PC-3 (cell line): Measurements from ENCODE around the gene SSC5D. TPM values are rescaled to one million over a fixed set of nuclear protein-coding genes. Genes with fewer than 3 reads are reported as not detected.

Experiments used
- ATAC-seq: fragments of 200-7000 bp; cut with Tn5 transposase; 2 replicates; pipeline ENCODE4 v1.9.1; 2020; ENCODE audit warnings: mild to moderate bottlenecking, moderate library complexity
- BruUV-seq: library from RNA; stranded (reverse); fragments of 400-500 nt; replicated peaks from 2 replicates; lab custom pipeline; 2021; lab: Mats Ljungman, UMichigan
- CTCF ChIA-PET: fragments of 300-600 bp; sonication (Branson Sonifier 250); formaldehyde crosslinking; loops from one replicate; lab custom pipeline; 2022; ENCODE audit warnings: antibody characterized with exemption; lab: Charles Lee
- POLR2A ChIA-PET: fragments of 300-600 bp; sonication (Branson Sonifier 250); formaldehyde crosslinking; loops from one replicate; lab custom pipeline; 2022; ENCODE audit warnings: antibody characterized with exemption; ENCODE audit not compliant: unreplicated experiment; lab: Charles Lee
- DNase-seq: peaks from one replicate; pipeline ENCODE4 v3.0.0-alpha.2; 2015
- H2AFZ ChIP-seq: fragments of 300-600 bp; sonication (generic); 2 replicates; pipeline ENCODE4 v1.6.0; 2016; ENCODE audit warnings: antibody characterized with exemption, low read length
- H3F3A ChIP-seq: fragments of 300-600 bp; sonication (generic); one replicate; pipeline ENCODE4 v1.6.0; 2017; ENCODE audit warnings: antibody characterized with exemption, low read length, control low read depth, mild to moderate bottlenecking; ENCODE audit not compliant: unreplicated experiment
- H3K27ac ChIP-seq: fragments of 300-600 bp; sonication (generic); 2 replicates; pipeline ENCODE4 v1.5.1; 2016; ENCODE audit warnings: mild to moderate bottlenecking, low read length
- H3K27me3 ChIP-seq: fragments of 300-600 bp; sonication (generic); 2 replicates; pipeline ENCODE4 v1.6.1; 2016; ENCODE audit warnings: low read length, mixed read lengths
- H3K36me3 ChIP-seq: fragments of 300-600 bp; sonication (generic); 2 replicates; pipeline ENCODE4 v1.6.1; 2016; ENCODE audit warnings: low read depth, mixed run types, low read length, mixed read lengths
- H3K4me1 ChIP-seq: fragments of 300-600 bp; sonication (generic); 2 replicates; pipeline ENCODE4 v1.5.1; 2016; ENCODE audit warnings: low read length; ENCODE audit not compliant: insufficient read depth
- H3K4me2 ChIP-seq: fragments of 300-600 bp; sonication (generic); 2 replicates; pipeline ENCODE4 v1.6.0; 2016; ENCODE audit warnings: low read length
- H3K4me3 ChIP-seq: fragments of 300-600 bp; sonication (generic); 2 replicates; pipeline ENCODE4 v1.5.1; 2016; ENCODE audit warnings: mild to moderate bottlenecking, low read length, mixed read lengths
- H3K79me2 ChIP-seq: fragments of 300-600 bp; sonication (generic); 2 replicates; pipeline ENCODE4 v1.6.1; 2017; ENCODE audit warnings: low read length, mixed read lengths
- H3K9ac ChIP-seq: fragments of 300-600 bp; sonication (generic); 2 replicates; pipeline ENCODE4 v1.6.0; 2016; ENCODE audit warnings: mild to moderate bottlenecking, low read length
- H3K9me2 ChIP-seq: fragments of 300-600 bp; sonication (generic); replicated peaks from 2 replicates; pipeline ENCODE4 v1.6.1; 2016; ENCODE audit warnings: mixed run types, low read length, mixed read lengths
- H3K9me3 ChIP-seq: fragments of 300-600 bp; sonication (generic); 2 replicates; pipeline ENCODE4 v1.6.1; 2016; ENCODE audit warnings: low read length, mixed read lengths
- H4K20me1 ChIP-seq: fragments of 300-600 bp; sonication (generic); 2 replicates; pipeline ENCODE4 v1.6.1; 2016; ENCODE audit warnings: low read length, mixed read lengths
- CTCF ChIP-seq: fragments of 300-600 bp; sonication (generic); conservative IDR thresholded peaks from 2 replicates; pipeline ENCODE4 v1.5.1; 2017; ENCODE audit warnings: antibody characterized with exemption, low read depth, mild to moderate bottlenecking, low read length
- EZH2 ChIP-seq: fragments of 300-600 bp; sonication (generic); IDR thresholded peaks from one replicate; pipeline ENCODE4 v1.6.1; 2017; ENCODE audit warnings: antibody characterized with exemption, mild to moderate bottlenecking, low read length; ENCODE audit not compliant: unreplicated experiment
- EZH2phosphoT487 ChIP-seq: fragments of 300-600 bp; sonication (generic); IDR thresholded peaks from 2 replicates; pipeline ENCODE4 v1.6.1; 2018; ENCODE audit warnings: mild to moderate bottlenecking, antibody characterized with exemption, low read length, borderline replicate concordance
- intact Hi-C: fragments of 100-400 bp; cut with micrococcal nuclease; formaldehyde crosslinking; loops from 2 replicates; pipeline ENCODE4 v1.9.0; 2023
- total RNA-seq: library from RNA; depleted of rRNA; stranded (reverse); fragments of >200 nt; gene quantifications from 2 replicates; pipeline ENCODE4 v1.2.3, GENCODE V29; 2014

SSC5D gene
- total RNA-seq, 1 experiment from 2014 or later: not detected

GRCh38 chr19:55540619-55541018 lies 52.4 kb downstream of the SSC5D start:
- intact Hi-C loops: no loop called here
- Histone ChIP-seq H3K4me2 (no peak overlapping the region), H3F3A (no peaks in the 10 kb centered on the region), H3K4me1 (peaks cover 10% of the 10 kb centered on the region), H3K9me3 (no peaks in the 10 kb centered on the region), H3K9me2 (no peaks in the 10 kb centered on the region), H3K27me3 (no peaks in the 10 kb centered on the region), H3K27ac (no peak overlapping the region), H3K4me3 (no peak overlapping the region), H3K79me2 (no peaks in the 10 kb centered on the region), H3K36me3 (no peaks in the 10 kb centered on the region), H4K20me1 (no peaks in the 10 kb centered on the region), H2AFZ (no peak overlapping the region), H3K9ac (no peak overlapping the region)
- DNase-seq (no peak), ATAC-seq (no peak)
- TF ChIP-seq EZH2 (no peak), EZH2phosphoT487 (no peak), CTCF (no peak)
- BruUV-seq: no TSS peak
- ChIA-PET CTCF (no interaction called here), POLR2A (no interaction called here)

DNA sequence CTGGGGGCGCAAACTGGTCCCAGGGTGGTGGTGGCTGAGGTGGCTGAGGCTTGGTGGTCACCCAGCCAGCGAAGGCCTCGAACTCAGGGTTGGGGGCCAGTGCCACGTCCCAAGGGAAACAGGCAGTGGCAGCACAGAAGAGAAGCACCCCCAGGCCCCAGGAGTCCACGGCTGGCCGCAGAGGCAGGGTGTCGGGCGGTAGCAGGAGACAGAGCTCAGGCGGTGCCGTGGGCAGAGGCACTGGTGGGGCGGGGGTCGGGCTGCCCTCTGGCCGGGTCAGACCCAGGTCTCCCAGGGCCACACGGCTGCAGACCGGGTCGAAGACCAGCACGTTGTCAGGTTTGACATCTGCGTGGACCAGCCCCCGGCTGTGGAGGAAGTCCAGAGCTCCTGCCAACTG lies 52.9 kb downstream of the SSC5D start:
- BruUV-seq: no TSS peak

More for the DNA sequence above, 52.9 kb downstream of the SSC5D start:
- no peak overlapping the region for H3K4me2 ChIP-seq
- no peaks in the 10 kb centered on the region for H3K9me3 ChIP-seq
- H3K4me1 ChIP-seq: peaks cover 12% of the 10 kb centered on the region
- no peak overlapping the region for H3K4me3 ChIP-seq
- ATAC-seq (no peak), DNase-seq (no peak)
- no peak overlapping the region for H3K27ac ChIP-seq
- H3K9me2 ChIP-seq: no peaks in the 10 kb centered on the region
- H3F3A ChIP-seq: no peaks in the 10 kb centered on the region
- H3K79me2 ChIP-seq: no peaks in the 10 kb centered on the region
- intact Hi-C loops: no loop called here
- H3K9ac ChIP-seq: no peak overlapping the region
- H4K20me1 ChIP-seq: no peaks in the 10 kb centered on the region
- no peaks in the 10 kb centered on the region for H3K27me3 ChIP-seq
- POLR2A ChIA-PET: interaction anchor here (0.6 kb wide), 1 partner anchor 58 kb away, joined by 3 read pairs; the partner anchor contains the start of gene FIZ1
- no peak overlapping the region for H2AFZ ChIP-seq
- H3K36me3 ChIP-seq: no peaks in the 10 kb centered on the region
- TF ChIP-seq EZH2phosphoT487 (no peak), CTCF (no peak)
- CTCF ChIA-PET: no interaction called here
